SJSA1 (cell line): ENCODE results near the gene IER3IP1. TPM values are rescaled to one million over a fixed set of nuclear protein-coding genes. Genes with fewer than 3 reads are reported as not detected.
"Not testable (repeated sequence)": the region's sequence is repeated elsewhere in the genome, so short reads cannot be mapped to it uniquely, and the experiment has no call there.

ENCODE experiments used
- DNase-seq, 2 experiments: peaks; one replicate each; pipeline ENCODE4 v3.0.0-alpha.2; 2015 to 2020; ENCODE audit warnings: low spot score in 2 of 2, low read depth in 1 of 2
- H3K27ac ChIP-seq: fragments of 250-450 bp; sonication (Bioruptor Pico); 2 replicates; pipeline ENCODE4 v1.5.1; 2020; ENCODE audit warnings: mild to moderate bottlenecking, moderate library complexity
- H3K27me3 ChIP-seq: fragments of 250-450 bp; sonication (Bioruptor Pico); replicated peaks from 2 replicates; pipeline ENCODE4 v1.5.1; 2020; ENCODE audit warnings: mild to moderate bottlenecking, moderate library complexity
- H3K36me3 ChIP-seq: fragments of 250-450 bp; sonication (Bioruptor Pico); 2 replicates; pipeline ENCODE4 v1.5.1; 2020; ENCODE audit warnings: mild to moderate bottlenecking
- H3K4me1 ChIP-seq: fragments of 250-450 bp; sonication (Bioruptor Pico); replicated peaks from 2 replicates; pipeline ENCODE4 v1.6.1; 2021; ENCODE audit warnings: mild to moderate bottlenecking
- H3K4me3 ChIP-seq: fragments of 250-450 bp; sonication (Bioruptor Pico); 2 replicates; pipeline ENCODE4 v1.5.1; 2020; ENCODE audit warnings: mild to moderate bottlenecking
- H3K9me3 ChIP-seq: fragments of 250-450 bp; sonication (Bioruptor Pico); replicated peaks from 2 replicates; pipeline ENCODE4 v1.5.1; 2020; ENCODE audit warnings: mild to moderate bottlenecking
- total RNA-seq: library from RNA; depleted of rRNA; stranded (reverse); fragments of >200 nt; shearing (Covaris generic); gene quantifications from 2 replicates; pipeline ENCODE4 v1.2.3, GENCODE V29; 2014; rRNA removed

The IER3IP1 gene, protein sequence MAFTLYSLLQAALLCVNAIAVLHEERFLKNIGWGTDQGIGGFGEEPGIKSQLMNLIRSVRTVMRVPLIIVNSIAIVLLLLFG
- total RNA-seq, result 43.1 and 45.3 TPM in 2 replicates

DNA sequence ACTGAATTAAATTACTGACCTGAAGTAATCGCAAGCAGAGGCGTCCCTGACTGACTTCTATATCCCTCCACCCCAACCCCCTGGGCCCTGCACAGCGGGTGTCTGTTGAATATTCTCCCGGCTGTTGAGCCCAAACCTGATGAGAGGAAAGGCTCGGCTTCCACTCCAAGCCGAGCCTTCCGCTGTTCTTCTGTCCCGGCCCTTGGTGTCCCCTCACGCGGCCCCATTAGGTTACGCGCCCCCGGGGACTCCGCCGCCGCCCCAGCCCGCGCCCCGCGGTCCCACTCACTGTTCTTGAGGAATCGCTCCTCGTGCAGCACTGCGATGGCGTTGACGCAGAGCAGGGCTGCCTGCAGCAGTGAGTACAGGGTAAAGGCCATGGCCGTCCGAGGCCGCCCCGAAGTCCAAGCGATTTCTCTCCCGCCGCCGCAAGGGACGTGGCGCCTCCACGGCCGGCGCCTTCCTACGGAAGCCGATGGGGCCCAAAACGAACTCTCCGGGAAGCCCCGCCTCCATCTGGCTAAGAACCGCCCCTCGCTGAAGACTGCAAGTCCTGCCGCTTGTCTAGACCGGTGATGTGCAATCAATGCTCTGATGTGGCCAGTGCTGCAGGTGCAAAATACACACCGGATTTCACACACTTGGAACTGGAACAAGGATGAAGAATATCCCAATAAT is at the start of gene IER3IP1:
Gene IER3IP1 (minus strand): TSS at position 467 of the 678 bp plus-strand sequence. CDS start 87 bp downstream, at position 380.
- Histone ChIP-seq H3K27ac (peak within 1 kb of the TSS; percentile 70), H3K9me3 (no peaks in the 10 kb centered on the region), H3K27me3 (no peaks in the 10 kb centered on the region), H3K4me1 (peaks cover 8% of the 10 kb centered on the region), H3K36me3 (peaks cover 37% of the 10 kb centered on the region), H3K4me3 (peak within 1 kb of the TSS; percentile 83)
- peak; percentile 87 to 93 for DNase-seq

DNA sequence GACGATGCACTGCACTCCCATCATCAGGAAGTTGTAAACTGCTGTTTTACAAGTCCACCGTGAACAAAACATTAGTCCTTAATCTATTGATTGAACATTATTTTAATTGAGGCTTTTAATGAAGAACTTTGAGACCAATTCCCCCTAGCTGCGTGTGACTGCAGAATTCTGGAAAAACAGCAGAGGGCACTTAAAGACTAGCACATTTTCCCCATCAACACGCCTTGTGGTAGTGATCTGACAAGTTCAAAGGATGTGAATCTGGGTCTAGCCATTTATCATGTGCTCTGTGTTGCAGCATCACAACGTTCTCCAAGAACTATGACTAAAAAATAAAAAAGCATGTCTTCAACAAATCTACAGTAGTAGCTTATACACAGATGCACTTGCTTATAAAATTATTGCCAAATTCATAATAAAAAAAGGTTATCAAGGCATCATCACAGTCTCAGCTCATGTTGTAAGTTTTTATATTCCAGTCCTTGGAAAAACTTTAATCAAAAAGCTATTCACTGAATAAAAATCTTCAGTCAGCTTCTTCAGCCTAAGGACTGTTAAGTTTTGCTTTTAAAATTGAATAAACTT is 39.5 kb upstream of the IER3IP1 start:
- H3K27ac ChIP-seq, result no peak overlapping the region
- H3K27me3 ChIP-seq, result peaks cover 42% of the 10 kb centered on the region
- no peak overlapping the region for H3K4me3 ChIP-seq
- H3K36me3 ChIP-seq, result no peaks in the 10 kb centered on the region
- DNase-seq, result peak in 1 of 2 experiments; percentile 14
- H3K4me1 ChIP-seq, result no peaks in the 10 kb centered on the region
- no peaks in the 10 kb centered on the region for H3K9me3 ChIP-seq

DNA sequence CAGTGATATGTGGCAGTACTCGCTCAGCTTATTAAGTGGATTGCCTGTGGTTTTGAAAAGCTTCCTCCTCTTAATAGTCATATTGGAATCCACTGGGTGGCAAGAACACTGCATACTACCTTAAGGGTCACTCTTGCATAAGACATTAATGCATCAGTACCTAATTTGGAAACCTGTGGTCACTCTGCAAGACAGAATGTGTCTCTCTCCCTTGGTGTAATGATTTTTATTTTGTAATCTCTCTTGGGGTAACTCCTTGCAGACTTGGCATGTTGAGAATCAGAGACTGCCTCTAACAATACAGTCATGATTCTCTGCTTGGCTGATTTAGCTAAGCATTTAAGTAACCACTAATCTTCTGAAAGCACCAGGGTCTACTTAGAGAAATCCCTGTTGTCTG is 33.0 kb upstream of the IER3IP1 start:
- Histone ChIP-seq H3K27ac (no peak overlapping the region), H3K9me3 (no peaks in the 10 kb centered on the region), H3K4me1 (no peaks in the 10 kb centered on the region), H3K27me3 (peaks cover 37% of the 10 kb centered on the region), H3K36me3 (no peaks in the 10 kb centered on the region), H3K4me3 (no peak overlapping the region)
- no peak for DNase-seq

DNA sequence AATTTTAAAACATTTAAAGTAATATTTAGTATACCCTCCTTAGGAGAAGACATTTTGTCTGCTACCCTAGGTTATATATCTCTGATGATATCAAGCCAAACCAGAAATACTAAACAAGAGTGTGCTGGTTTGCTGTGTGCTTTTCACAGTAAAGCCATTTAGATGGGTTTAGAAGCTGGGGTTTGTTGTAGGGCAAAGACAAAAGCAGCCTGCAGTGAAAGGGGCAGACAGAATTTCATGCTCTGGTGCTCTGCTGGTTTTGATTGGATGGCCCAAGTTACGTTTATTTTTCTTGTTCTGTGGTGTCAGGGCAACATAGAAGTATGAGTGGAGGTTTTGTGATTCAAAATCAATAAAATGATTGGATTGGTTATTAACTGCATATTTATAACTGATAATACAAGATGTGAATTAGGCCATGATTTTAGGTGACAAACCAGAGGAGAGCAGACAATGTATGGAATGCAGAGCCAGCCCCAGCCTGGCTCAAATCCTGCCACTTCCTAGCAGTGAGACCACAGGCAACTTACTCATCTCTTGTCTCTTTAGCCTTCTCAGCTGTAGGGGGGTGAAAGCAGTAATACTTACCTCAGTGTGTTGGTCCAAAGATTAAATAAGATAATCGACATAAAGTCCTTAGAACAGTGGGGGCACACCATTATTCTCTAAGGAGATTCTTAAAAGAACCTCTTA is 30.9 kb upstream of the IER3IP1 start:
- Histone ChIP-seq H3K4me3 (no peak overlapping the region), H3K9me3 (no peaks in the 10 kb centered on the region), H3K27ac (no peak overlapping the region), H3K4me1 (no peaks in the 10 kb centered on the region), H3K36me3 (no peaks in the 10 kb centered on the region), H3K27me3 (peaks cover 33% of the 10 kb centered on the region)
- DNase-seq, result no peak

DNA sequence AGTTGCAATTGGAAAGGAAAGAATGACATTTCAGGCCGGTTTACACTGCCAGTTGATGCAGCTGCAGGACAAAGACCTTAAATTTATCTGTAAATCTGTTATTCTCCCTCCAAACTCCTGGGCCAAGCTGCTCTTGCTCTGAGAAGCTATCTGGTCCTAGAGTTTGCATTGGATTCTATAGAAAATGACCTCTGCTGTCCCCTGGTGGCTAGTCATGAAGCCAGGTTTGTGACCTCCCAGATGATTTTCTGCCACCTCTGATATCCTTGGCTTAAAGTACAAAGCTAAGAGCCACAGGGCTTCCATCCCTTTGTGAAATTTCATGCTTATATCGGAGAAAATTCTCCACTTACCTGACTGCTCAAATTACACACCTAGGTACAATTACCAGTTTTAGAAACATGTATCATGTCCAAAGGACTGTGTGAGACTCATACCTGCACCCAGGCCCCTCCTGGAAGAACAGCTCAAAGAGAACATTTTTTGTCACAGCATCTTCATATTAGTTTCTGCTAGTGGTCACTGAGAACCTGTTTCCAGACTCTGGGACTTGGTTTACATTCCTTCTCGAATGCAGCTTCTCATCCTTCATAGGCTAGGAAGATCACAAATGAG is 28.9 kb upstream of the IER3IP1 start:
- H3K9me3 ChIP-seq, result no peaks in the 10 kb centered on the region
- no peaks in the 10 kb centered on the region for H3K4me1 ChIP-seq
- no peak overlapping the region for H3K4me3 ChIP-seq
- peak in 1 of 2 experiments; percentile 15 for DNase-seq
- no peak overlapping the region for H3K27ac ChIP-seq
- H3K36me3 ChIP-seq, result no peaks in the 10 kb centered on the region
- H3K27me3 ChIP-seq, result peaks cover 14% of the 10 kb centered on the region

DNA sequence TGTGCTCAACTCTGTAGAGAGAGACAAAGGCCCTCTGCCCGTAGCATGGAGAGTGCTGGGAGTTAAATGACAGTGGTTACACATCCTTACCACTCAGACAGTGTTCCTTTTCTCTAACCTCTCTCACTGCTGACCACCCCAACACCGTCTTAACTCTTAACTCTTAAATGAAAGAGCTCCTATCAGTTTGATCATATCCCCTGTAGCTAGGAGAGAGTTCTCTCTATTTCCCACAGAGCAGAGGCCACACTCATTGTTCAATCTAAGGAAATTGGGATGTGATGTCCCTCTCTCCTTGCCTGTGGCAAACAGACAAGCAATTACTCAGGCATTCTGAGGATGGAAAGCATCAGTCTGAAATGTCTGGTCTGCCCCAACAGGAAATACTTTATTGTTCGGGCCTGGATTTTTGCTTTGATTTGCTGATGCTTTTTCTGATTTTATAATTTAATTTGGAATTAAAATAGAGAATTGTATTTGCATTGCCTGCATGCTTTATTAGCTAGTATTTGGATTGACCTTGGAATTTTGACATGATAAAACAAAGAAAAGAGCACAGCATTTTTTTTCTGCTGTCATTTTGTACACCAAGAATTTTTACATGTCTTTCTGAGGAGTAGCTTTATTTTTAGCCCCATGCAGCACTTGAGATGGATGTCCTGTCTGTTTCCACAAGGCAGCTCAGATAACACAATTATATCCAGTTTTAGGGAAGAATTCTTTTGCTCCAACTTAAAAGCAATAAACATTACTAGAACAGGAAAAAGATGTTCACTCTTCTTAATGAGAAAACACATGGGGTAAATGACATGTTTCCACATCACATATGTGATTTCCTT is 27.7 kb upstream of the IER3IP1 start:
- no peaks in the 10 kb centered on the region for H3K4me1 ChIP-seq
- no peaks in the 10 kb centered on the region for H3K36me3 ChIP-seq
- H3K27me3 ChIP-seq, result peaks cover 13% of the 10 kb centered on the region; the same call in 1 of the 2 replicates
- no peaks in the 10 kb centered on the region for H3K9me3 ChIP-seq
- no peak overlapping the region for H3K4me3 ChIP-seq
- no peak for DNase-seq
- H3K27ac ChIP-seq, result no peak overlapping the region

DNA sequence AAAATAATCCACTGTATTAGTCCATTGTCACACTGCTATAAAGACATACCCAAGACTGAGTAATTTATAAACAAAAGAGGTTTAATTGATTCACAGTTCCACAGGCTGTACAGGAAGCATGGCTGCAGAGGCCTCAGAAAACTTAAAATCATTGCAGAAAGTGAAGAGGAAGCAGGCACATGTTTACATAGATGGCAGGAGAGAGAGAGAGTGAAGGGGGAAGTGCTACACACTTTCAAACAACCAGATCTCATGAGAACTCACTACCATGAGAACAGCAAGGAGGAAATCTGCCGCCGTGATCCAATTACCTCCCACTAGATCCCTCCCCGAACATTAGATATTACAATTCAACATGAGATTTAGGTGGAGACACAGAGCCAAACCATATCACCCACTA is 19.8 kb upstream of the IER3IP1 start:
- not testable (repeated sequence) for H3K4me3 ChIP-seq, H3K27ac ChIP-seq, H3K4me1 ChIP-seq, H3K9me3 ChIP-seq, H3K36me3 ChIP-seq, DNase-seq
- peaks cover 11% of the 10 kb centered on the region for H3K27me3 ChIP-seq

DNA sequence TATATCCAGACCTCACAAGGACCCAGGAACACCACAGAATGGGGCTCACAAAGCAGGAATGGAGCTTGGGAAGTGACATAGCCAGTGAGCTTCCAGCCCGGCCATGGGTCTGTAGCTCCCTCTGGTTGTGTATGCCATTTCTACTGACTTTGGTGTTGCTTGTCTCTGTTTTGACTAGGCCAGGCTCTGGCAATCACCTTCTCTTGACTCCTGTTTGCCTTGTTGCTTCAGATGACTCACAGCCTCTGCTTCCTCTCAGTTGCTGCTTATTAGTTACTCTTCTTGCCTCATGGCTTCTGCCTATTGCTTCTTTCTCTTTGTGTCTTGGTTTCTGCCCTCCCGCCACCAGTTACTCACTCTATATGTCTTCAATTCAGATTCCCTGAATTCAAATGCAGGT is 15.8 kb upstream of the IER3IP1 start:
- Histone ChIP-seq H3K4me3 (no peak overlapping the region), H3K4me1 (no peaks in the 10 kb centered on the region), H3K36me3 (no peaks in the 10 kb centered on the region), H3K9me3 (no peaks in the 10 kb centered on the region), H3K27me3 (peaks cover 13% of the 10 kb centered on the region), H3K27ac (no peak overlapping the region)
- DNase-seq, result no peak

DNA sequence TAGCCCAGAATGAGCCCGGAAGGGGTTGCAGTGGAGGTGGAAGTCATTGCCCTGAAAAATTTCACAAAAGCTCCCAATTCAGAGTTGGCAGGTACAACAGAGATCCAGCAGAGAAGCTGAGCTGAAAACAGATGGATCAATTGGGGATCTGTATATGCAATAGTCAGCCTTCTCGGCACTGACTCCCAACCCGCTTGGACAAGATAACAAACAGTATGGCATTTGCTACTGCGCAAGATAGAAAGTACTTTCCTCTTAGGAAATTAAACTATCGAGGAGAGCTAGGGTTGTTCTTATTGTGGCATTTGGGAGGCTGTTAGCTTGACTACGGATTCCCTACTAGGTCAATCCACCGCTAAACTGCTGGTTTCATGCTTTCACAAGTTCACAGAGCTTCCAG is 11.6 kb upstream of the IER3IP1 start:
- H3K9me3 ChIP-seq, result peaks cover 7% of the 10 kb centered on the region
- peaks cover 11% of the 10 kb centered on the region; the same call in 1 of the 2 replicates for H3K27me3 ChIP-seq
- H3K27ac ChIP-seq, result no peak overlapping the region
- H3K4me1 ChIP-seq, result no peaks in the 10 kb centered on the region
- no peak overlapping the region for H3K4me3 ChIP-seq
- DNase-seq, result no peak
- no peaks in the 10 kb centered on the region for H3K36me3 ChIP-seq

DNA sequence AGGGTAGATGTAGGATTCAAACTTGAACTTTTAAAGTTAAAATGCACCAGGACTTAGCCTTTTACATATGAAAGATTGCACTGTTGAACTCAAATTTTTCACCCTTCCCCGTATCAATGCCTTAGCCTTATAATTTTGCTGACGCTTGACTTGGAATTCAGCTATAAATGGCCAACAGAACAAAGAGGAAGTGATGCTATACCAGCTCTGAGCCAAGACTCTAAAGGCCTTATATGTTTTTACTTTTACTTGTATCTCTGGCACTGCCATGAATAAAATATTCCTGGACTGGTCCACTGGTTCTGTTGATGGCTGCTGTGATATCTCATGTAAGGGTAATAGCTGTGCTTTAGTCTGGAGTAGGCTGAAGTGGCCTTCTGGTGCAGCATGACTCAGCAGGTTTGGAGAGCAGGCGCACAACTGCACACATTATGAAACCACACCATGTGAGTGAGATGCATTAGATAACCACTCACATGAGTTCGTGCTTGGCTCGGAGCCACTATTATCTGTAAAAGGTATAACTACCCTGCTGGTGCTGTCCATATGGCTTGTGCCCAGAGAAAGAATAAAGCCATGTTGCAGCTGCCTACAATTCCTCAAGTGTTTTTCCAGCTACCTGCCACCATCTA is 8.4 kb upstream of the IER3IP1 start:
- Histone ChIP-seq H3K4me1 (no peaks in the 10 kb centered on the region), H3K4me3 (no peak overlapping the region), H3K36me3 (no peaks in the 10 kb centered on the region), H3K27me3 (peaks cover 11% of the 10 kb centered on the region; the same call in 1 of the 2 replicates), H3K9me3 (peaks cover 7% of the 10 kb centered on the region), H3K27ac (no peak overlapping the region)
- DNase-seq, result no peak

DNA sequence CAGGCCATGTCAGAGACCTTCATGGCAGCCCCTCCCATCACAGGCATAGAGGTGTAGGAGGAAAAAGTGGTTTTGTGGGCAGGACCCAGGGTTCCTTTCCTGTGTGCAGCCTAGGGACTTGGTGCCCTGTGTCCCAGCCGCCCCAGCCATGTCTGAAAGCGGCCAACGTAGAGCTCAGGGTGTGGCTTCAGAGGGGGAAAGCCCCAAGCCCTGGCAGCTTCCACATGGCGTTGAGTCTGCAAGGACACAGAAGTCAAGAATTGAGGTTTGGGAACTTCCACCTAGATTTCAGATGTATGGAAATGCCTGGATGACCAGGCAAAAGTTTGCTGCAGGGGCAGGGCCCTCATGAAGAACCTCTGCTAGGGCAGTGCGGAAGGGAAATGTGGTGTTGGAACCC is 6.0 kb upstream of the IER3IP1 start:
- H3K4me1 ChIP-seq, H3K27me3 ChIP-seq, DNase-seq, H3K27ac ChIP-seq, H3K9me3 ChIP-seq, H3K4me3 ChIP-seq, H3K36me3 ChIP-seq: not testable (repeated sequence)

DNA sequence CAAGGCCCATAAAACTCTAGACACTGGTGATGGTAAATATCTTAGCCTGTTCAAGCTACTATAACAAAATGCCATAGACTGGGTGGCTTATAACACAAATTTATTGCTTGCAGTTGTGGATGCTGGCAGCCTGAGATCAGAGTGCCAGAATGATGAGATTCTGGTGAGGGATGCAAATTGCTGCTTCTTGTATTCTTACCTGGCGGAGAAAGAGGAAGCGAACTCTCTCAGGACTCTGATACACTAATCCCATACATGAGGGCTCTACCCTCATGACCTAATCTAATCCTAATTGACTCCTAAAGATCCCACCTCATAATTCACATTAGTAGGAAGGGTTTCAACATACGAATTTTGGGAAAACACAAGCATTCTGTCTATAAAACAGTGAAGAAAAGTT is 4.6 kb upstream of the IER3IP1 start:
- Histone ChIP-seq H3K9me3 (peaks cover 7% of the 10 kb centered on the region), H3K4me1 (no peaks in the 10 kb centered on the region), H3K4me3 (no peak overlapping the region), H3K27ac (no peak overlapping the region), H3K27me3 (0 out of 2 replicates have a peak, but pooled peaks cover 1% of the 10 kb centered on the region), H3K36me3 (0 out of 2 replicates have a peak, but pooled peaks cover 3% of the 10 kb centered on the region)
- DNase-seq, result no peak

DNA sequence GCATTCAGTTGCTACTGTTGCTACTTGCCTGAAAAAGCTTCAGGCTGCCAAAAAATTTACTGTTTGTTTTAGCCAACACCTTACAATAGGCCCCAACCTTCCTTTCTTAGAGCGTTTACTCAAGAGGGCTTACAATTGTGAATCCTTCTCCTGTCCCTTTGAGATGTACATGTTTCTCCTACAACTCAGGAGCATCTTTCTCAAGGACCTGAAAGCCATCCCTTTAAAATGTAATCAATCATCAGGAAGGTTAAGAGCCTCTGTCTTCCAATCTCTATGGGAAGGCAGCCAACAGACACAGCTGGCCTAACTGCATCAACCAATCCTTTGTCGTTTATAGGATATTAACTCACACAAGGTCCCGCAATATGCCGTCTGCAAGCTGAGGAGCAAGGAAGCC is 3.4 kb upstream of the IER3IP1 start:
- Histone ChIP-seq H3K27me3 (no peaks in the 10 kb centered on the region), H3K27ac (no peak overlapping the region), H3K9me3 (peaks cover 4% of the 10 kb centered on the region; the same call in 1 of the 2 replicates), H3K36me3 (peaks cover 12% of the 10 kb centered on the region), H3K4me1 (peaks cover 7% of the 10 kb centered on the region), H3K4me3 (no peak overlapping the region)
- DNase-seq, result no peak
